DMS 273 treated with DMSO at 0.1 percent for 48 hours (cell line): ENCODE results near the gene ZNF652.
"Not testable (repeated sequence)": the region's sequence is repeated elsewhere in the genome, so short reads cannot be mapped to it uniquely, and the experiment has no call there.

ENCODE experiments used
- DNase-seq: peaks from one replicate; lab custom pipeline; 2025; lab: John Stamatoyannopoulos, UW

Gene ZNF652

GRCh38 chr17:49361902-49362722 is at the start of gene ZNF652:
Gene ZNF652 (minus strand): TSS chr17:49362250. CDS start chr17:49317725, 44,525 bp downstream.
- peak; percentile 71 for DNase-seq

- DNase-seq: no peak
Observed at GRCh38 chr17:49409066-49409465, 47.0 kb upstream of the ZNF652 start.

DNA sequence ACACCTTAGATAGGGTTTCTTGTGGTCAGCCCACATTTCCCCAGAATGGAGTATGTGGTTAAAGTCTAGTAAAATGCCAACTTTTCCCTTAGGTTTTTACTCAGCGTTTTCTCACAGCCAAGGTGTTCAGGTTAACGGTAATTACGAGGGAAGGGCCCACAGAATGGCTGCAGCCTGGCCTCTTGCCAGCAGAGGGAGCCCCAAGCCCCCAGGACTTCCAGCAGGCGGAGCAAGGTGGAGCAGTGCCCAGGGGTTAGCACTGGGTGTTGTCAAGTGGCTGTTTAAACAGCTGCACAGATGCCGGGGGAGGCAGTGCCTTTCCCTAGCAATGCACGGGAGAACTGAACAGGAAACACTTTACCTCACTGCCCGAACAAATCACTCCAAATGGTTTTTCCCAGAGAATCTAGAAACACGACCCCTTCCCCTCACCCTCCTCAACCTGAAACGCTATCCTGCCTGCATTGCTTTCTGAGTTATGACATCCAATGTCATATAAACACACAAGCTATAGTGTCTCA is 46.0 kb upstream of the ZNF652 start:
- peak; percentile 45 for DNase-seq

DNA sequence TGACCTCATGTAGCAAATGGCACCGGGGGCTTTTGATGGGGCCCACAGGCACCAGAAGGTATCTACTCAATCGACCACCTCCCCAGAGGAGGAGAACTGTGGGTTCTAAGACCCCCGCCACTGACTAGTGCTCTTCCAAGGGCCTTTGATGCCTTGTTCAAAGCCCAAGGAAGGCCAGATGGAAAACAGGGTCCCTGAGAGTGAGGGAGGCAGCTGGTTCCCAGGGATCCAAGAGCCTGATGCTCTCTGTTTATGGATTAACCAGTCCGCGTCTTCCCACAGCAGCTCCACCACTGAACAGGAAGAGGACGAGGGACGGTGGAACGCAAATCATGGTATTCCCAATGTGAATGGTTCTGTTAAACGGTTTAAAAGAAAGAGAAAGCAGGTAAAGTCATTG is 45.0 kb upstream of the ZNF652 start:
- no peak for DNase-seq

GRCh38 chr17:49406421-49407061 is 44.5 kb upstream of the ZNF652 start:
- DNase-seq: no peak

DNA sequence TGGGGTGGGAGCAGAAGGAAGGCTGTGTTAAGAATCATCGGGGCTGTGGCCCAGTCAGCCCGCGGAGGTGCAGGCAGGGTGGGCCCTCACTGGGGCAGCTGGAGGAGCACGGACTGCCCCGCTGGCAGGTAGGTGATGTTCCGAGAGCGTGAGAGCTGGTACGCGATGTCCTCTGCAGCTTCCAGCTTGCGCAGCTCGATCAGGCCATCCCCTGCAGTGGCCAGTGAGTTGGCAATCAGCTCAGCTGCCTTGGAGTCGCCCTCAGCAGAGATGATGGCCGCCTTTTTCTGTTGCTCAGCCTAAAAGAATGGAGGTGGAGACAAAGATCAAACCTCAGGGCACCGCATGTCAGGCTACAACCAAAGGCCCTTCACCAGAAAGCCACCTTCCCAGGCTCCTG is 42.9 kb upstream of the ZNF652 start:
- DNase-seq: no peak

DNA sequence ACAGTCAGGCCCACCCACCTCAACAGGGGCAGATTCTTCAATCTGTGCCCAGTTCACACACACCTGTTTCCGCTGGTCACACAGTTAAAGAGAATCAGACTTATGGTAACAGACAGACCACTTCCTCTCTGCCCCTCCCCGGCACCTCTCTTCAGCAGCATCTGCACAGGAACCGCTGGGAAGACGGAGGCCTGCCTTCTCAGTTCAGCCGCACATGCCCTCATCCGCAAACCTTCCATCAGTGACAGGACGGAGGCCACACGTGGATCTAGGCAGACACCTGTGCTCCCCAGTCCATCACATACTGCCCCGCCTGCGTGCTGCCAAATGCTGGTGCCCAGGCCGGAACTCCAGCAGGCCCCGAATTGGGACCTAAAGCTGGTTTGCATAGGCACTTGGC is 42.3 kb upstream of the ZNF652 start:
- no peak for DNase-seq

- DNase-seq: no peak
Observed at GRCh38 chr17:49403514-49404289, 41.7 kb upstream of the ZNF652 start.

DNA sequence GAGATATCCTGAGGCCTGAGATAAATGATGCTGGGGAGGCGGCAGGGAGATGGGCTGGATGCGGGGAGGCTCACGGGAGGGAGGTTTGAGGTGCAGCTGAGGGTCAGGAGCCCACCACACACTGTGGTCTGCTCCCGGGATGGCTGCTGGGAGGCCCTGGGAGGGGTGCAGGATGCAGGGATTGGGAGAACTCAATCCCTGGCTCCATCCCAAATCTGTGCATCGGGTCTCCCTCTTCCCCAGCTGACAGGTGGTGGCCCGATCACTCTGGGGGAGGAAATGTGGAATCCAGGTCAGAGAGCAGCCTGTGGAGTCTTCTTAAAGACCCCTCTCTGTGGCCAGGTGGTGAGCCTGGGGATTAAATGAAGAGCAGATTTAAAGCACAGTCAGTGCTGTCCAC is 40.7 kb upstream of the ZNF652 start:
- no peak for DNase-seq

DNA sequence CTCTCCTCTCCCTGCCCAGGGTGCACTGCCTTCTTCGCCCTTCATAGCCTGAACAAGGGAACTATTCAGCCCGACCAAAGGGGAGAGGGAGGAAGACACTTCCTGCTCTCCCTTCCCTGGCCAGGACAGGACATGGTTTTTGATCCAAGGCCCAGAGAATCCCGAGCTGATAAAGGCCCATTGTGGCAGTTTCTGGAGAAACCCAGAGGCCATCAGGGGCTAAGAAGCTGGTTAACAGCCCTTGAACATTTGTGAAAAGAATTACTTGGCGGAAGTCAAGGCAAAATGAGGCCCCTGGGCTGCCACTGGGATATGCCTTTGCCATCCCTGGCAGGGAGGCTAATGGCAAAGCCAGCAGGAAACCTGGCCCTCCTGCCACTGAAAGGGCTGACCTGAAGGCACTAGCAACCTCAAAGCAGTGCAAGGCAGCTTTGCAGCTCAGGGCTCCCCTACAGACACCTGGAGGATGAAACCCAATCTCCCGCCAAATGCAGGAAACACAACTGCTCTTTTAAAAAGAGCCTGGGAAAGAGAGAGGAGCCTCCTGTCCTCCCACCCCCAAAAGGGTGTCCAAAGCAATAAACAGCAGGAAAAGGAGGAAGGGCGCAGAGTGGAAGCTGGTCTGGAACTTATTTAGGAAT is 40.0 kb upstream of the ZNF652 start:
- DNase-seq: no peak

- DNase-seq: no peak
Observed at GRCh38 chr17:49399995-49400394, 37.9 kb upstream of the ZNF652 start.

DNA sequence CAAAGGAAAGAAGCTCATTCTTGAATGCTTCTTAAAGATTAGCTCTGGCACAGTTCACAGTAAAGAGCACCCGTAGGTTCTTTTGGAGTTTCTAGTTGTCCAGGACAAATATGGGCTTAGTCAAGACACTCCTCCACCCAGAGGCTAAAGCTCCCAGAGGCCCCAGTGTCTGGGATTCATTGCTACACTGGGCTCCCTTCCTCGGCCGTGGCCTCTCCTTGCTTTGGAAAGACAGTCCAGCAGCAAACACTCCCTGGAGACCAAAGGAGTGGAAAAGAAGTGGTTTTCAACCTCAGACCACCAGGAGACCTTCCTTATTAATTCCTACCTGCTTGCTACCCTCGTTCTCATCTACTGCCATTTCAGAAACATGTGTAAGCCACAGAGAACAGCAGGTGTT is 35.5 kb upstream of the ZNF652 start:
- DNase-seq: no peak

GRCh38 chr17:49393491-49394255 is 31.6 kb upstream of the ZNF652 start:
- no peak for DNase-seq

GRCh38 chr17:49390548-49391324 is 28.7 kb upstream of the ZNF652 start:
- no peak for DNase-seq

GRCh38 chr17:49389514-49390347 is 27.7 kb upstream of the ZNF652 start:
- not testable (repeated sequence) for DNase-seq

DNA sequence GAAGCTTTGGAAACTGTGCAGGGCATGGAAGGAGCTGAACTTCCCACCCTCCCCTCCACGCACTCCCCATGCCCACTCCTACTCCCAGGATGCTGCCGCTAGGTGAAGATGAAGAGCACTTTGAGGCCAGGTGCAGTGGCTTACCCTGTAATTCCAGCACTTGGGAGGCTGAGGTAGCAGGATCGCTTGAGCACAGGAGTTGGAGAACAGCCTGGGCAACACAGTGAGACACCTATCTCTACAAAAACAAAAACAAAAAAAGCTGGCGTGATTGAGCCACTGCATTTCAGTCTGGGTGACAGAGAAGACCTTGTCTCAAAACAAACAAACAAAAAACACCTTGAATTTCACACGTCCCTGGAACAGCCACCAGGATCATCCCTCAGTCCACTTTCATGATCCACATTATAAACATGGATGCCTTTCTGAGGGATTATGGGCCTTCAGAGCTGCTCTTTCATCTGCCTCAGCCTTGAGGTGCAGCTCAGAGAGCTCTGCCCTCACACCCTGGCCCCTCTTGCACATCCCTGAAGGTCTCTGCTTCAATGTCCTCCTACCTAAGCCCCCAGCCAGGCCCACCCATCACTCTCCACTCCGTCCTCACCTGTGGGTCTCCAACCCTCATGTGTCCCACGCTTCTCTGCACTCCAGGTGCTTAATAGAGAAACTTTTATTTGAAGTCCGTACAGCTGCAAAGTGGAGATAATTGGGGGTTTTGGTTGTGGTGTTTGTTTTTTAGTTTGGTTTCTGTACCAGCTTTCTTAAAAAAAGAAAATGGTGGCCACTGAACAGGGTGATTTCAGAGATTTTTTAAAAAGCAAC is 26.9 kb upstream of the ZNF652 start:
- no peak for DNase-seq

GRCh38 chr17:49388290-49388640 is 26.2 kb upstream of the ZNF652 start:
- DNase-seq: no peak

DNA sequence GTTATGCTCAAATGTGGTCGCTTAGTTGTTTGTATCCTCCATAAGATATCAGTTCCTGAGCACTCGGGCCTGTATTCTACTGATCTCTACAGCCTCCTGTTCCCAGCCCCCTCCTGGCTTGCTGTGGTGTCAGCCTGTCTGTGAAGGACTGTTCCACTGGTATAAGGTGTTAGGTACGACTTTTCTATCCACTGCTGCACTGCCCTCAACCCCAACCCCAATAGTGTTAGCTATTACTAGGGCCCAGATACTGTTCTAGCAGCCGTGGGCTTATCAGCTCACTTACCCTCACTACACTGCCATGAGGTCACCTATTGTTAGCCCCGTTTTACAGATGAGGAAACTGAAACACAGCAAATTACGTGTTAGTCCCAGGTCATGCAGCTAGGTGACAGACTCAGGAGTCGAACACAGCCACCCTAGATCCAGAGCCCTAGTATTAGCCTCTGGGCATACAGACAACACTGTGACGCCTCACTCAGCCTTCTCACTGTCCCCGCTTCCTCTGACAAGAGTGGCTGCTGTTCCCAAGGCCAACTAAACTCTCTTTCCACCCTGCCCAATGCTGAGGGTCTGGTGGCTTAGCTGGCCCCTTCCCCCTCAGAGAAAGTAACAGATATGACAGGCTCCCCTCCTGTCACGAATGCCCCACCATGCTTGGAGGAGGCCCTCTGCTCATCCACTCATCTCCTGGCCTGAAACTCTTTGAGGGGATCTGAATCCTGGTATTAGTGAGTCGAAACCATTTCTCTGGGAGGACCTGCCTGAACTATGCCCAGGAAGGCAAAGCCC is 25.6 kb upstream of the ZNF652 start:
- DNase-seq: no peak
